SU-DHL-6 (cell line): ENCODE measurements around the gene TOMM34.

ENCODE experiments used
- H2AFZ ChIP-seq: fragments of 200-600 bp; sonication (generic); 2 replicates; pipeline ENCODE4 v1.6.1; 2014; ENCODE audit warnings: low read depth, mild to moderate bottlenecking, moderate library complexity, mixed read lengths, antibody characterized with exemption, low read length; ENCODE audit not compliant: severe bottlenecking
- H3F3A ChIP-seq: fragments of 200-600 bp; shearing (Covaris generic); 2 replicates; pipeline ENCODE4 v1.6.0; 2016; ENCODE audit warnings: antibody characterized with exemption, mild to moderate bottlenecking; ENCODE audit not compliant: insufficient read depth
- H3K27ac ChIP-seq: fragments of 200-600 bp; sonication (generic); 2 replicates; pipeline ENCODE4 v1.5.1; 2016; ENCODE audit warnings: low read depth, mild to moderate bottlenecking, low read length, moderate library complexity, mixed read lengths
- H3K27me3 ChIP-seq: fragments of 200-600 bp; sonication (generic), shearing (Covaris generic); 2 replicates; pipeline ENCODE4 v1.6.0; 2014; ENCODE audit warnings: mild to moderate bottlenecking, low read length
- H3K36me3 ChIP-seq: fragments of 200-600 bp; sonication (generic); 2 replicates; pipeline ENCODE4 v1.6.1; 2014; ENCODE audit warnings: mild to moderate bottlenecking, low read length, mixed read lengths
- H3K4me2 ChIP-seq: fragments of 300-600, 200-600 bp; shearing (Covaris generic), sonication (generic); 2 replicates; pipeline ENCODE4 v1.6.0; 2014; ENCODE audit warnings: low read length, low read depth, mild to moderate bottlenecking; ENCODE audit not compliant: poor library complexity, severe bottlenecking
- H3K4me3 ChIP-seq: fragments of 200-600 bp; sonication (generic); 2 replicates; pipeline ENCODE4 v1.5.1; 2014; ENCODE audit warnings: antibody characterized with exemption, low read length, mild to moderate bottlenecking, mixed read lengths; ENCODE audit not compliant: insufficient read depth, poor library complexity, severe bottlenecking
- H3K79me2 ChIP-seq: fragments of 200-600 bp; sonication (generic); 2 replicates; pipeline ENCODE4 v1.6.1; 2014; ENCODE audit warnings: mild to moderate bottlenecking, low read length, moderate library complexity; ENCODE audit not compliant: insufficient read depth
- H3K9ac ChIP-seq: fragments of 200-600 bp; sonication (generic); 2 replicates; pipeline ENCODE4 v1.7.0; 2014; ENCODE audit warnings: mild to moderate bottlenecking, low read length
- H3K9me2 ChIP-seq: fragments of 200-600 bp; sonication (generic); replicated peaks from 2 replicates; pipeline ENCODE4 v1.6.1; 2014; ENCODE audit warnings: low read length; ENCODE audit not compliant: insufficient read depth
- H3K9me3 ChIP-seq: fragments of 200-600 bp; sonication (generic); 2 replicates; pipeline ENCODE4 v1.6.1; 2014; ENCODE audit warnings: low read length, mixed read lengths; ENCODE audit not compliant: insufficient read depth
- H4K20me1 ChIP-seq: fragments of 200-600 bp; sonication (generic); 2 replicates; pipeline ENCODE4 v1.6.1; 2014; ENCODE audit warnings: low read depth, mild to moderate bottlenecking, antibody characterized with exemption, low read length, moderate library complexity, mixed read lengths
- EZH2phosphoT487 ChIP-seq: fragments of 200-600 bp; sonication (generic), shearing (Covaris generic); conservative IDR thresholded peaks from 2 replicates; pipeline ENCODE4 v1.6.1; 2018; ENCODE audit warnings: mild to moderate bottlenecking, antibody characterized with exemption, low read length, moderate library complexity, mixed read lengths
- TF ChIP-seq, protein P1 (sequence below): fragments of 200-600 bp; sonication (generic); IDR thresholded peaks from one replicate; pipeline ENCODE4 v1.5.1; 2017; ENCODE audit warnings: antibody characterized with exemption, mild to moderate bottlenecking, low read length, moderate library complexity; ENCODE audit not compliant: insufficient read depth, poor library complexity, severe bottlenecking

The TOMM34 gene

DNA sequence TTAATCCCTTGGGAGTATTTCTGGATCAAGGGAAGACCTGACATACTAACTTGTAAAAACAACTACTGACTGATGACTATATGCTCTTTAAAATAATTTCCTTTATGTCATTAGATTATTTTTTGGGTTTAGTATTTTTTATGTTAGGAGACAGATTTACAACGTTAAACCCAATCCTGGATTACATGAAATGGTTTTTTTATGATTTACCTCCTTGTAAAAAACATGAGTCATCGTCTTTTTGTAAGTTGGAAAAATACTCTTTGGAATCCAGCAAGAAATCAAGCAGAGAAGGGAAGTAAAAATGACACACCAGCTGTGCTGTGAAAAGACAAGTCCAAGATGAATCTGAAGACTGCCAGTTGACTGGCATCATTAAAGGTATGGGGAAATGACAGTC is 12.9 kb upstream of the TOMM34 start:
- peaks cover 60% of the 10 kb centered on the region for H3F3A ChIP-seq
- H4K20me1 ChIP-seq, result peaks cover 6% of the 10 kb centered on the region
- no peaks in the 10 kb centered on the region for H3K9me2 ChIP-seq
- H3K9me3 ChIP-seq, result no peaks in the 10 kb centered on the region
- H3K4me2 ChIP-seq, result no peak overlapping the region
- H3K79me2 ChIP-seq, result peaks cover 56% of the 10 kb centered on the region
- no peak for TF ChIP-seq EZH2phosphoT487
- TF ChIP-seq, protein P1, sequence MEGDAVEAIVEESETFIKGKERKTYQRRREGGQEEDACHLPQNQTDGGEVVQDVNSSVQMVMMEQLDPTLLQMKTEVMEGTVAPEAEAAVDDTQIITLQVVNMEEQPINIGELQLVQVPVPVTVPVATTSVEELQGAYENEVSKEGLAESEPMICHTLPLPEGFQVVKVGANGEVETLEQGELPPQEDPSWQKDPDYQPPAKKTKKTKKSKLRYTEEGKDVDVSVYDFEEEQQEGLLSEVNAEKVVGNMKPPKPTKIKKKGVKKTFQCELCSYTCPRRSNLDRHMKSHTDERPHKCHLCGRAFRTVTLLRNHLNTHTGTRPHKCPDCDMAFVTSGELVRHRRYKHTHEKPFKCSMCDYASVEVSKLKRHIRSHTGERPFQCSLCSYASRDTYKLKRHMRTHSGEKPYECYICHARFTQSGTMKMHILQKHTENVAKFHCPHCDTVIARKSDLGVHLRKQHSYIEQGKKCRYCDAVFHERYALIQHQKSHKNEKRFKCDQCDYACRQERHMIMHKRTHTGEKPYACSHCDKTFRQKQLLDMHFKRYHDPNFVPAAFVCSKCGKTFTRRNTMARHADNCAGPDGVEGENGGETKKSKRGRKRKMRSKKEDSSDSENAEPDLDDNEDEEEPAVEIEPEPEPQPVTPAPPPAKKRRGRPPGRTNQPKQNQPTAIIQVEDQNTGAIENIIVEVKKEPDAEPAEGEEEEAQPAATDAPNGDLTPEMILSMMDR, result no peak
- H3K27me3 ChIP-seq, result no peaks in the 10 kb centered on the region
- peaks cover 41% of the 10 kb centered on the region for H3K36me3 ChIP-seq
- no peak overlapping the region for H3K4me3 ChIP-seq
- no peak overlapping the region for H3K9ac ChIP-seq
- no peak overlapping the region for H3K27ac ChIP-seq
- no peak overlapping the region for H2AFZ ChIP-seq

DNA sequence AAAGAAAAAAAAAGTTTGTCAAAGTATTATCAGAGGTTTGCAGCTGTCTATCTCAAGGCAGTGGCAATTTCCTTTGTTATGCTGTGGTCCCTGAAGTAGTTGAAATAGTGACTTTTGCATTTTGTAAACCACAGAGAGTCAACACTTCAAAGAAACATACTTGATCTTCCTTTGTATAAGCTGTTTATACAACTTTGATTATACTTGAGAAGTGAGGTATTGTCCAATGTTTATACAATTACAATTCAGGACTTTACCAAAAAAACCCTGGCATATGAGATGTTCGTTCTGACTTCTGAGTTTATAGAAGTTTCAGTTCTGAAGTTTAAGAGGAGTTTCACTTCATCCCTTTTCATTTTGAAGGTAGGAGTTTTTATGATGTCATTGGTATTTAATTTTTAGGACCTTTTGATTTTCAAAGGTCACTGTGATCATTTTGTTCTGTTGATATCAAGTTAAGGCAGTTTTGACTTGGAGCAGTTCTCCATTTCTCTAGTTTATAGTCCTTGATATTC is 10.1 kb upstream of the TOMM34 start:
- no peaks in the 10 kb centered on the region for H3K9me2 ChIP-seq
- H3K9me3 ChIP-seq, result no peaks in the 10 kb centered on the region
- H3K9ac ChIP-seq, result peak overlapping the region; percentile 96
- no peak overlapping the region for H2AFZ ChIP-seq
- H3K79me2 ChIP-seq, result peaks cover 74% of the 10 kb centered on the region
- H3K36me3 ChIP-seq, result peaks cover 25% of the 10 kb centered on the region
- H3K27me3 ChIP-seq, result no peaks in the 10 kb centered on the region
- H3F3A ChIP-seq, result peaks cover 44% of the 10 kb centered on the region
- H4K20me1 ChIP-seq, result peaks cover 6% of the 10 kb centered on the region
- TF ChIP-seq EZH2phosphoT487, result no peak
- TF ChIP-seq, protein P1, result no peak
- H3K4me3 ChIP-seq, result peak overlapping the region; percentile 95
- peak overlapping the region; percentile 88 for H3K4me2 ChIP-seq
- peak overlapping the region; percentile 81 for H3K27ac ChIP-seq

DNA sequence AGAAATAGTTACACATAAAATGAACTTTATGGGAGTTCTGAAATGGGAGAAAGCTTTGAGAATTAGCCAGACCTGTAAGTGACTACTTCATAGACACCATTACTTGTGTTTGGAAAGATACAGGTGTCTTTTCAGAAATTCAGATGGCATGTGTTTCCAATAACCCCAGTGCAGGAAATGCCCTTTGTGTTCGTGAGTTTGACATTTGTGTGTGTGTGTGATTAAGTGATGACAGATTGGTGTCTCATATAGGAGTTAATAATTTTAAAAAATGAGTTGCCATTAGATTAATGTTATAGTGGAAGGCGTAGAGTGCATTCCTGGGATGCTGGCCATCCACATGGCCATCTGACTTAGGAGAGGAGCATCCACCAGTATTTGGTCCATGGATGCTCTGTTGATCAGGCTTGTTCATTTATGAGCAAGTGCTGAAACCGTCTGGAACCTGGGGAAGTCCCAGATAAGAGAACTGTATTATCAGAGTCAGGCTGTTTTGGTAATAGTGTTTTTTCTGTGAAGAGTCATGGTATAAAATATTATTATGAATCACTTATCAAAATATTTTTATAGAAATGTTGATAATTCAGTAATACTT is 9.2 kb upstream of the TOMM34 start:
- peak overlapping the region; percentile 88 for H3K4me2 ChIP-seq
- H3K79me2 ChIP-seq, result peaks cover 74% of the 10 kb centered on the region
- no peaks in the 10 kb centered on the region for H3K27me3 ChIP-seq
- no peak for TF ChIP-seq EZH2phosphoT487
- TF ChIP-seq, protein P1, result no peak
- H3F3A ChIP-seq, result peaks cover 39% of the 10 kb centered on the region
- H3K9me3 ChIP-seq, result no peaks in the 10 kb centered on the region
- peak overlapping the region; percentile 95 for H3K4me3 ChIP-seq
- H3K36me3 ChIP-seq, result peaks cover 19% of the 10 kb centered on the region
- H2AFZ ChIP-seq, result no peak overlapping the region
- H4K20me1 ChIP-seq, result peaks cover 6% of the 10 kb centered on the region
- peak overlapping the region; percentile 81 for H3K27ac ChIP-seq
- H3K9ac ChIP-seq, result peak overlapping the region; percentile 96
- no peaks in the 10 kb centered on the region for H3K9me2 ChIP-seq
